Left ventricle myocardium inferior (tissue), 1 donor: Measurements from ENCODE around the gene SYMPK. TPM values are rescaled to one million over a fixed set of nuclear protein-coding genes. Genes with fewer than 3 reads are reported as not detected.

ENCODE experiments used
- DNase-seq: peaks from one replicate; pipeline ENCODE4 v3.0.0-alpha.2; 2020
- H3K27ac ChIP-seq: fragments of 200-600 bp; replicated peaks from 2 replicates; pipeline ENCODE4 v1.8.0; 2021
- H3K27me3 ChIP-seq: fragments of 200-600 bp; 2 replicates; pipeline ENCODE4 v1.8.0; 2021; ENCODE audit warnings: low read depth
- H3K36me3 ChIP-seq: fragments of 200-600 bp; 2 replicates; pipeline ENCODE4 v1.8.0; 2021
- H3K4me1 ChIP-seq: fragments of 200-600 bp; 2 replicates; pipeline ENCODE4 v1.8.0; 2021
- H3K4me3 ChIP-seq: fragments of 200-600 bp; 2 replicates; pipeline ENCODE4 v1.8.0; 2021; ENCODE audit warnings: mild to moderate bottlenecking, moderate library complexity
- H3K9me3 ChIP-seq: fragments of 200-600 bp; replicated peaks from 2 replicates; pipeline ENCODE4 v1.8.0; 2021
- intact Hi-C: fragments of 100-400 bp; cut with micrococcal nuclease; formaldehyde crosslinking; loops from one replicate; pipeline ENCODE4 v1.11.0; 2022
- total RNA-seq: library from RNA; stranded (reverse); fragmentation: NEBNext Ultra II Directional; extraction: Animal tissue kit (Norgen Biotek cat#: 25700); gene quantifications from one replicate; pipeline ENCODE4 v1.2.1, GENCODE V29; 2021
- TF ChIP-seq, protein P1 (sequence below): fragments of 200-600 bp; IDR thresholded peaks from 2 replicates; pipeline ENCODE4 v1.8.0; 2021; ENCODE audit warnings: antibody characterized with exemption, mild to moderate bottlenecking, borderline replicate concordance
- donor health status: DM: no; HTN: yes; CAD: no; lungs with severe emphysema.

The SYMPK gene
- total RNA-seq, 1 donor from 2014 or later = 35.9 TPM

- intact Hi-C loops = no loop called here
- H3K27ac ChIP-seq = peak overlapping the region; percentile 93
- no peaks in the 10 kb centered on the region for H3K27me3 ChIP-seq
- H3K36me3 ChIP-seq = peaks cover 7% of the 10 kb centered on the region
- TF ChIP-seq, protein P1, sequence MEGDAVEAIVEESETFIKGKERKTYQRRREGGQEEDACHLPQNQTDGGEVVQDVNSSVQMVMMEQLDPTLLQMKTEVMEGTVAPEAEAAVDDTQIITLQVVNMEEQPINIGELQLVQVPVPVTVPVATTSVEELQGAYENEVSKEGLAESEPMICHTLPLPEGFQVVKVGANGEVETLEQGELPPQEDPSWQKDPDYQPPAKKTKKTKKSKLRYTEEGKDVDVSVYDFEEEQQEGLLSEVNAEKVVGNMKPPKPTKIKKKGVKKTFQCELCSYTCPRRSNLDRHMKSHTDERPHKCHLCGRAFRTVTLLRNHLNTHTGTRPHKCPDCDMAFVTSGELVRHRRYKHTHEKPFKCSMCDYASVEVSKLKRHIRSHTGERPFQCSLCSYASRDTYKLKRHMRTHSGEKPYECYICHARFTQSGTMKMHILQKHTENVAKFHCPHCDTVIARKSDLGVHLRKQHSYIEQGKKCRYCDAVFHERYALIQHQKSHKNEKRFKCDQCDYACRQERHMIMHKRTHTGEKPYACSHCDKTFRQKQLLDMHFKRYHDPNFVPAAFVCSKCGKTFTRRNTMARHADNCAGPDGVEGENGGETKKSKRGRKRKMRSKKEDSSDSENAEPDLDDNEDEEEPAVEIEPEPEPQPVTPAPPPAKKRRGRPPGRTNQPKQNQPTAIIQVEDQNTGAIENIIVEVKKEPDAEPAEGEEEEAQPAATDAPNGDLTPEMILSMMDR = no peak
- peak overlapping the region; percentile 85 for H3K4me3 ChIP-seq
- H3K9me3 ChIP-seq = no peaks in the 10 kb centered on the region
- peaks cover 73% of the 10 kb centered on the region for H3K4me1 ChIP-seq
- DNase-seq = peak; percentile 81
Observed at GRCh38 chr19:45767410-45767880, 95.5 kb downstream of the SYMPK start.

- TF ChIP-seq, protein P1 = no peak
Observed at GRCh38 chr19:45766869-45767346, 96.0 kb downstream of the SYMPK start.

GRCh38 chr19:45766296-45766868 lies 96.6 kb downstream of the SYMPK start:
- Histone ChIP-seq H3K9me3 (no peaks in the 10 kb centered on the region), H3K36me3 (no peaks in the 10 kb centered on the region), H3K4me3 (peak overlapping the region; percentile 85), H3K4me1 (peaks cover 69% of the 10 kb centered on the region), H3K27me3 (no peaks in the 10 kb centered on the region), H3K27ac (peak overlapping the region; percentile 93)
- intact Hi-C loops = no loop called here
- TF ChIP-seq, protein P1 = no peak
- DNase-seq = no peak

More at GRCh38 chr19:45766869-45767346, 96.0 kb downstream of the SYMPK start:
- Histone ChIP-seq H3K36me3 (peaks cover 3% of the 10 kb centered on the region), H3K4me3 (peak overlapping the region; percentile 85), H3K9me3 (no peaks in the 10 kb centered on the region), H3K27ac (peak overlapping the region; percentile 93), H3K27me3 (no peaks in the 10 kb centered on the region), H3K4me1 (peaks cover 73% of the 10 kb centered on the region)
- DNase-seq = no peak
- intact Hi-C loops = no loop called here

- intact Hi-C loops = no loop called here
- Histone ChIP-seq H3K27ac (peak overlapping the region; percentile 93), H3K4me1 (peaks cover 63% of the 10 kb centered on the region), H3K36me3 (no peaks in the 10 kb centered on the region), H3K4me3 (peak overlapping the region; percentile 85), H3K9me3 (no peaks in the 10 kb centered on the region), H3K27me3 (no peaks in the 10 kb centered on the region)
- TF ChIP-seq, protein P1 = no peak
- DNase-seq = no peak
Observed at GRCh38 chr19:45765702-45766295, 97.1 kb downstream of the SYMPK start.

Other genes starting within 250 kb of the SYMPK start
- gene EML2, start 223.8 kb downstream of the SYMPK start, total RNA-seq = 48.4 TPM
- 4.7 TPM for gene GIPR, start 194.9 kb downstream of the SYMPK start, total RNA-seq
- gene SNRPD2, start 171.2 kb downstream of the SYMPK start, total RNA-seq = 249 TPM
- gene QPCTL, start 170.5 kb downstream of the SYMPK start, total RNA-seq = 2.2 TPM
- 9.4 TPM for gene FBXO46, start 132.3 kb downstream of the SYMPK start, total RNA-seq
- not detected for gene MEIOSIN, start 129.7 kb downstream of the SYMPK start, total RNA-seq
- 21.8 TPM for gene SIX5, start 93.9 kb downstream of the SYMPK start, total RNA-seq
- gene DMPK, start 80.7 kb downstream of the SYMPK start, total RNA-seq = 284 TPM
- 69.2 TPM for gene DMWD, start 70.3 kb downstream of the SYMPK start, total RNA-seq
- gene RSPH6A, start 47.8 kb downstream of the SYMPK start, total RNA-seq = not detected
- gene FOXA3, start 1.2 kb upstream of the SYMPK start, total RNA-seq = not detected
- gene IRF2BP1, start 23.0 kb upstream of the SYMPK start, total RNA-seq = 18.5 TPM
- 16.2 TPM for gene MYPOP, start 39.5 kb upstream of the SYMPK start, total RNA-seq
- gene NANOS2, start 51.6 kb upstream of the SYMPK start, total RNA-seq = not detected
- 5.0 TPM for gene NOVA2, start 110.7 kb upstream of the SYMPK start, total RNA-seq
- gene CCDC61, start 132.3 kb upstream of the SYMPK start, total RNA-seq = 8.7 TPM
- not detected for gene PGLYRP1, start 159.9 kb upstream of the SYMPK start, total RNA-seq
- not detected for gene IGFL4, start 177.9 kb upstream of the SYMPK start, total RNA-seq